GM12878 (cell line): Measurements from ENCODE around the gene CCDC80. TPM values are rescaled to one million over a fixed set of nuclear protein-coding genes. Genes with fewer than 3 reads are reported as not detected.

Experiments used
- ATF7 ChIP-seq: fragments of 450-650 bp; IDR thresholded peaks from 2 replicates; pipeline ENCODE4 v1.6.1; 2016; ENCODE audit warnings: low read depth, mild to moderate bottlenecking
- BACH1 ChIP-seq: fragments of 450-650 bp; IDR thresholded peaks from 2 replicates; pipeline ENCODE4 v1.6.1; 2017; ENCODE audit warnings: mild to moderate bottlenecking, borderline replicate concordance
- CEBPZ ChIP-seq: fragments of 150-350 bp; IDR thresholded peaks from 2 replicates; pipeline ENCODE4 v1.6.1; 2016; ENCODE audit warnings: low read depth, low read length
- CREB1 ChIP-seq: IDR thresholded peaks from 2 replicates; pipeline ENCODE4 v1.6.1; 2012; ENCODE audit warnings: low read depth, mild to moderate bottlenecking, inconsistent platforms
- ELK1 ChIP-seq: IDR thresholded peaks from 2 replicates; pipeline ENCODE4 v1.6.1; 2012; ENCODE audit warnings: low read depth, low read length, improper control_type of control experiment
- EP300 ChIP-seq, 2 experiments: fragments of 150-350 bp in 1 of 2; IDR thresholded peaks; 2 replicates each; pipeline ENCODE4 v1.6.1; 2011 to 2012; ENCODE audit warnings: low read depth in 2 of 2, low read length in 2 of 2, borderline replicate concordance in 1 of 2, improper control_type of control experiment in 1 of 2, inconsistent platforms in 1 of 2; ENCODE audit not compliant: control insufficient read depth in 1 of 2
- FOS ChIP-seq: IDR thresholded peaks from 3 replicates; pipeline ENCODE4 v1.6.1; 2011; ENCODE audit warnings: borderline replicate concordance; ENCODE audit not compliant: insufficient read length; ENCODE audit errors: extremely low read depth
- HDGF ChIP-seq: fragments of 450-650 bp; IDR thresholded peaks from 2 replicates; pipeline ENCODE4 v1.6.1; 2016; ENCODE audit warnings: antibody characterized with exemption
- IKZF2 ChIP-seq, 2 experiments: fragments of 450-650 bp; IDR thresholded peaks; 2 replicates each; pipeline ENCODE4 v1.6.1; 2017; ENCODE audit warnings: mild to moderate bottlenecking in 2 of 2, moderate library complexity in 2 of 2
- JUND ChIP-seq: IDR thresholded peaks from 2 replicates; pipeline ENCODE4 v1.6.1; 2012; ENCODE audit warnings: low read depth, mild to moderate bottlenecking, low read length, improper control_type of control experiment, moderate library complexity
- MTA2 ChIP-seq: fragments of 450-650 bp; IDR thresholded peaks from 2 replicates; pipeline ENCODE4 v1.6.1; 2016; ENCODE audit warnings: low read depth, mild to moderate bottlenecking, moderate library complexity
- POU2F2 ChIP-seq: IDR thresholded peaks from 3 replicates; pipeline ENCODE4 v1.6.1; 2011; ENCODE audit warnings: low read depth, mild to moderate bottlenecking, low read length, borderline replicate concordance
- RAD51 ChIP-seq: fragments of 450-650 bp; IDR thresholded peaks from 2 replicates; pipeline ENCODE4 v1.6.1; 2016; ENCODE audit warnings: moderate library complexity, mild to moderate bottlenecking, inconsistent platforms
- SIX5 ChIP-seq: IDR thresholded peaks from 2 replicates; pipeline ENCODE4 v1.6.1; 2011; ENCODE audit warnings: mild to moderate bottlenecking, low read depth, low read length, moderate library complexity; ENCODE audit not compliant: severe bottlenecking
- SMAD1 ChIP-seq: fragments of 450-650 bp; IDR thresholded peaks from 2 replicates; pipeline ENCODE4 v1.6.1; 2018; ENCODE audit warnings: mild to moderate bottlenecking, low read depth; ENCODE audit not compliant: partially characterized antibody
- SMARCA5 ChIP-seq: fragments of 450-650 bp; IDR thresholded peaks from 2 replicates; pipeline ENCODE4 v1.6.1; 2017; ENCODE audit warnings: mild to moderate bottlenecking
- SUPT20H ChIP-seq: IDR thresholded peaks from 2 replicates; pipeline ENCODE4 v1.6.1; 2011; ENCODE audit warnings: low read depth, mild to moderate bottlenecking, low read length, moderate library complexity, borderline replicate concordance; ENCODE audit not compliant: control insufficient read depth
- TARDBP ChIP-seq: IDR thresholded peaks from 2 replicates; pipeline ENCODE4 v1.6.1; 2016; ENCODE audit warnings: borderline replicate concordance
- TCF7 ChIP-seq: IDR thresholded peaks from 2 replicates; pipeline ENCODE4 v1.6.1; 2014; ENCODE audit warnings: antibody characterized with exemption, borderline replicate concordance
- ZBTB11 ChIP-seq: fragments of 450-650 bp; formaldehyde crosslinking; IDR thresholded peaks from 2 replicates; pipeline ENCODE4 v1.5.0; 2022; ENCODE audit warnings: mild to moderate bottlenecking, missing genetic modification characterization
- ZNF274 ChIP-seq: IDR thresholded peaks from one replicate; pipeline ENCODE4 v1.8.0; 2011; ENCODE audit not compliant: insufficient read length, insufficient read depth
- ZNF622 ChIP-seq: fragments of 450-650 bp; IDR thresholded peaks from 2 replicates; pipeline ENCODE4 v1.6.1; 2017; ENCODE audit warnings: mild to moderate bottlenecking, inconsistent platforms
- polyA plus RNA-seq, 11 experiments: library from polyadenylated mRNA; depleted of rRNA in 4 of 11; unstranded in 6 of 11; stranded (reverse) in 5 of 11; fragments of >200 nt; fragmentation: Nextera tagmentation in 4 of 11; fragmentation: Illumina TruSeq in 1 of 11; extraction: Ambion mirVana in 4 of 11; extraction: Trizol in 1 of 11; gene quantifications; 1 replicate in 1 of 11; 2 replicates in 10 of 11; pipeline versions ENCODE4 v1.2.1 to v1.2.3, GENCODE V29; 2011 to 2016; ENCODE audit warnings: inconsistent platforms in 2 of 11, missing spikeins in 2 of 11, low read depth in 1 of 11
- total RNA-seq, 4 experiments: library from RNA; depleted of rRNA in 3 of 4; stranded (reverse); fragments of >200 nt in 3 of 4; fragmentation: Illumina TruSeq in 1 of 4; extraction: Trizol in 1 of 4; gene quantifications; 2 replicates each; pipeline versions ENCODE4 v1.2.1 to v1.2.3, GENCODE V29; 2013 to 2021

Gene CCDC80
- total and polyA plus RNA-seq, 10 of the 15 experiments (the other 5 are each of a cell fraction or from before 2014, with no cell fraction given): 0.01 to 0.59 (median 0.21) TPM; not detected in 5

DNA sequence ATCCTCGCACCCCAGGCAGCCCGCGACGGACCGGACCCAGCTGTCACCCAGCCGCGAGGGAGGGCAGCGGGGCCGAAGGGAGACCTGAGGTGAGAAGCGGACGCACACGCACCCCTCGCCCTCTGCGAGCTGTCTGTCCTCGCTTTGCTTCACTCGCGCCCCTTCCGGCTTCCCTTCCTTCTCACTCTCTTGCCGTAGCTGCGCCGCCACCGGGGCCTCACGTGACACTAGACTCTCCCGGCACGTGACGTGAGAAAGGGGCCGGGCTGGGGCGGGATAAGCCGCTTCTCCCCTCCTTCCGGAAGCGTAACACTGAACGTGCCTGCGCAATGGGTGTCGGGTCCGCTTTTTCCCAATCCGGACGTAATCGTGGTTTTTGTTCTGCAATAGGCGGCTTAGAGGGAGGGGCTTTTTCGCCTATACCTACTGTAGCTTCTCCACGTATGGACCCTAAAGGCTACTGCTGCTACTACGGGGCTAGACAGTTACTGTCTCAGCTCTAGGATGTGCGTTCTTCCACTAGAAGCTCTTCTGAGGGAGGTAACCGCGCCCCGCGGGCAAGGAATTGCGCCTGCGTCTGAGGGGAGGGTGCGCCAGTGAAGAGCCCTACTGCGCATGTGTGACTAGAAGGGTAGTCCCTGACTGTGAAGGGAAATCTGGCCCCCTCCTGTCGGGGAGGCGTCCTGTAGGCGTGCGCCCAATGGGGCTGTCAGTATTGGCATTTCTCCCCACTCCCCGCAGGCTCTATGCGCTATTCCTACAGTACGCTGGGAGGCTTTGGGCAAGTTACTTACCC lies 79.0 kb downstream of the CCDC80 start, which contains the start of the genes ATG3 and SLC35A5 (continued):
- TF ChIP-seq FOS (peak; percentile 88), HDGF (no peak; the same call in none of the 2 replicates), SUPT20H (no peak), IKZF2 (IDR thresholded peaks at IDR 0.05) (peak; percentile 78 to 86), ZNF274 (no peak), MTA2 (peak; percentile 8; the same call in 1 of the 2 replicates), CREB1 (peak; percentile 87), ELK1 (peak; percentile 83), BACH1 (peak; percentile 51; the same call in 1 of the 2 replicates), SIX5 (peak; percentile 67), ZBTB11 (CRISPR knock-in tag) (no peak), JUND (no peak), CEBPZ (no peak), TCF7 (no peak), TARDBP (peak; percentile 59; the same call in 1 of the 2 replicates), POU2F2 (peak; percentile 56; the same call in 2 of the 3 replicates), ZNF622 (no peak), SMAD1 (peak; percentile 75), ATF7 (peak; percentile 84), EP300 (IDR thresholded peaks at IDR 0.05; ENCODE audit: borderline replicate concordance in 1 of 2, control insufficient read depth in 1 of 2, low read depth in 2 of 2, low read length in 2 of 2) (peak; percentile 42 to 57; a peak in 1 of 4 replicates), SMARCA5 (peak; percentile 45; the same call in 1 of the 2 replicates), RAD51 (peak; percentile 100)
